IPS-18c (cell line): Measurements from ENCODE around the gene ATP13A4.
A peak's percentile ranks its signal among the peaks of the same experiment; 100 is the strongest.

Experiments used
- H3K4me3 ChIP-seq: 2 replicates; pipeline ENCODE4 v1.7.0; 2013; ENCODE audit warnings: low read depth, mild to moderate bottlenecking, low read length, moderate library complexity; ENCODE audit not compliant: insufficient read depth
- H3K9me3 ChIP-seq: one replicate; pipeline ENCODE4 v1.6.1; 2013; ENCODE audit warnings: mild to moderate bottlenecking, low read length, moderate library complexity; ENCODE audit not compliant: control insufficient read depth, insufficient read depth

ATP13A4 gene

GRCh38 chr3:193554811-193555210, at the start of gene ATP13A4:
Gene ATP13A4, minus strand, starts transcription at chr3:193554895. Its CDS starts 96 bp downstream, at chr3:193554799.
- Histone ChIP-seq H3K9me3 (no peaks in the 10 kb centered on the region), H3K4me3 (no peak within 1 kb of the TSS)

- no peaks in the 10 kb centered on the region for H3K9me3 ChIP-seq
- no peak overlapping the region for H3K4me3 ChIP-seq
Observed at GRCh38 chr3:193599393-193599792, 44.7 kb upstream of the ATP13A4 start.

GRCh38 chr3:193598202-193598601, 43.5 kb upstream of the ATP13A4 start:
- Histone ChIP-seq H3K9me3 (no peaks in the 10 kb centered on the region), H3K4me3 (no peak overlapping the region)

GRCh38 chr3:193595939-193596487, 41.3 kb upstream of the ATP13A4 start:
- H3K4me3 ChIP-seq, result no peak overlapping the region

GRCh38 chr3:193594946-193595689, 40.4 kb upstream of the ATP13A4 start:
- Histone ChIP-seq H3K4me3 (no peak overlapping the region), H3K9me3 (no peaks in the 10 kb centered on the region)

More at GRCh38 chr3:193595939-193596487, 41.3 kb upstream of the ATP13A4 start:
- no peaks in the 10 kb centered on the region for H3K9me3 ChIP-seq

- Histone ChIP-seq H3K9me3 (no peaks in the 10 kb centered on the region), H3K4me3 (peak overlapping the region; percentile 79)
Observed at GRCh38 chr3:193593668-193594030, 39.0 kb upstream of the ATP13A4 start.

GRCh38 chr3:193592841-193593667, 38.4 kb upstream of the ATP13A4 start, which contains the start of gene OPA1:
Gene OPA1, plus strand, starts transcription at chr3:193593208. Its CDS starts 170 bp downstream, at chr3:193593378.
- Histone ChIP-seq H3K4me3 (peak within 1 kb of the TSS; percentile 79), H3K9me3 (no peaks in the 10 kb centered on the region)

- H3K9me3 ChIP-seq, result no peaks in the 10 kb centered on the region
- no peak overlapping the region for H3K4me3 ChIP-seq
Observed at GRCh38 chr3:193590088-193590856, 35.6 kb upstream of the ATP13A4 start.

GRCh38 chr3:193589616-193590015, 34.9 kb upstream of the ATP13A4 start:
- no peak overlapping the region for H3K4me3 ChIP-seq
- no peaks in the 10 kb centered on the region for H3K9me3 ChIP-seq

GRCh38 chr3:193589129-193589528, 34.4 kb upstream of the ATP13A4 start:
- Histone ChIP-seq H3K9me3 (no peaks in the 10 kb centered on the region), H3K4me3 (no peak overlapping the region)

- no peaks in the 10 kb centered on the region for H3K9me3 ChIP-seq
- no peak overlapping the region for H3K4me3 ChIP-seq
Observed at GRCh38 chr3:193586526-193586925, 31.8 kb upstream of the ATP13A4 start.

GRCh38 chr3:193585530-193585929, 30.8 kb upstream of the ATP13A4 start:
- Histone ChIP-seq H3K9me3 (no peaks in the 10 kb centered on the region), H3K4me3 (no peak overlapping the region)

- H3K4me3 ChIP-seq, result no peak overlapping the region
- H3K9me3 ChIP-seq, result no peaks in the 10 kb centered on the region
Observed at GRCh38 chr3:193574488-193575070, 19.9 kb upstream of the ATP13A4 start.

- Histone ChIP-seq H3K4me3 (no peak overlapping the region), H3K9me3 (no peaks in the 10 kb centered on the region)
Observed at GRCh38 chr3:193573403-193574191, 18.9 kb upstream of the ATP13A4 start.

GRCh38 chr3:193572426-193572908, 17.8 kb upstream of the ATP13A4 start:
- H3K9me3 ChIP-seq, result no peaks in the 10 kb centered on the region
- H3K4me3 ChIP-seq, result no peak overlapping the region

- H3K9me3 ChIP-seq, result no peaks in the 10 kb centered on the region
Observed at GRCh38 chr3:193569119-193569518, 14.4 kb upstream of the ATP13A4 start.

More at GRCh38 chr3:193569119-193569518, 14.4 kb upstream of the ATP13A4 start:
- no peak overlapping the region for H3K4me3 ChIP-seq
